RWPE2 (cell line): ENCODE results near the gene TRAF6.

Experiments
- ATAC-seq: fragments of 200-7000 bp; cut with Tn5 transposase; 3 replicates; pipeline ENCODE4 v1.9.1; 2021; ENCODE audit warnings: low read depth
- DNase-seq: peaks from one replicate; pipeline ENCODE4 v3.0.0-alpha.2; 2020; ENCODE audit warnings: low spot score
- H3K27ac ChIP-seq: fragments of 450-650 bp; 2 replicates; pipeline ENCODE4 v1.5.1; 2017; ENCODE audit warnings: mild to moderate bottlenecking; ENCODE audit not compliant: poor library complexity, severe bottlenecking
- H3K27me3 ChIP-seq: fragments of 250-450 bp; sonication (Bioruptor Pico); 2 replicates; pipeline ENCODE4 v1.5.1; 2021; ENCODE audit warnings: mild to moderate bottlenecking, moderate library complexity; ENCODE audit not compliant: insufficient read depth, poor library complexity, severe bottlenecking
- H3K36me3 ChIP-seq: fragments of 250-450 bp; sonication (Bioruptor Pico); 2 replicates; pipeline ENCODE4 v1.5.1; 2020; ENCODE audit warnings: low read depth, mild to moderate bottlenecking, moderate library complexity
- H3K4me1 ChIP-seq: fragments of 250-450 bp; sonication (Bioruptor Pico); 2 replicates; pipeline ENCODE4 v1.5.1; 2021; ENCODE audit warnings: mild to moderate bottlenecking, moderate library complexity; ENCODE audit not compliant: insufficient read depth, poor library complexity, severe bottlenecking
- H3K4me3 ChIP-seq: fragments of 250-450 bp; sonication (Bioruptor Pico); 2 replicates; pipeline ENCODE4 v1.5.1; 2021; ENCODE audit warnings: mild to moderate bottlenecking, moderate library complexity; ENCODE audit not compliant: severe bottlenecking
- H3K9me3 ChIP-seq: fragments of 250-450 bp; sonication (Bioruptor Pico); 2 replicates; pipeline ENCODE4 v1.5.1; 2021; ENCODE audit warnings: mild to moderate bottlenecking, moderate library complexity; ENCODE audit not compliant: severe bottlenecking
- TF ChIP-seq, protein P1 (sequence below): fragments of 450-650 bp; IDR thresholded peaks from one replicate; pipeline ENCODE4 v1.5.1; 2017; ENCODE audit warnings: mild to moderate bottlenecking, moderate library complexity; ENCODE audit not compliant: poor library complexity, severe bottlenecking

The TRAF6 gene

DNA sequence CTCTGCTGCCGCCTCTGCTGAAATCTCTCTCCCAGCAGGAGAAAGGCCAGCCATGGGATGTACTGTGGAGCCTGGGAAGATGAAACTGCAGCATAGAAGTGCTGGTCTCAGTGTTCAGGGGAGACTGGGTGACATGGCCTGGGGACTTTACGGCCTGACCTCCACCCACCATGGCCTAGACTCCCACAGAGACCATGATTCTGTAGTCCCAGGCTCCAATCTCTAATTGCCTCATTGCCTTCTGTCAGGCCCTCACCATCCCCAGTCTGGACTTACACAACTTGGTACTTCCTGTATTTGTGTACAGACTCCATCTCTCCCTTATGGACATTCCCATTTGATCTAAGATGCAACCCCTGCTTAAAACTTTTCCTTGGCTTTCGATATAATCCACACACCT is 43.1 kb downstream of the TRAF6 start:
- Histone ChIP-seq H3K27me3 (no peaks in the 10 kb centered on the region), H3K4me1 (no peaks in the 10 kb centered on the region), H3K27ac (no peak overlapping the region), H3K4me3 (no peak overlapping the region), H3K9me3 (no peaks in the 10 kb centered on the region), H3K36me3 (no peaks in the 10 kb centered on the region)
- ATAC-seq (no peak), DNase-seq (no peak)
- TF ChIP-seq, protein P1, sequence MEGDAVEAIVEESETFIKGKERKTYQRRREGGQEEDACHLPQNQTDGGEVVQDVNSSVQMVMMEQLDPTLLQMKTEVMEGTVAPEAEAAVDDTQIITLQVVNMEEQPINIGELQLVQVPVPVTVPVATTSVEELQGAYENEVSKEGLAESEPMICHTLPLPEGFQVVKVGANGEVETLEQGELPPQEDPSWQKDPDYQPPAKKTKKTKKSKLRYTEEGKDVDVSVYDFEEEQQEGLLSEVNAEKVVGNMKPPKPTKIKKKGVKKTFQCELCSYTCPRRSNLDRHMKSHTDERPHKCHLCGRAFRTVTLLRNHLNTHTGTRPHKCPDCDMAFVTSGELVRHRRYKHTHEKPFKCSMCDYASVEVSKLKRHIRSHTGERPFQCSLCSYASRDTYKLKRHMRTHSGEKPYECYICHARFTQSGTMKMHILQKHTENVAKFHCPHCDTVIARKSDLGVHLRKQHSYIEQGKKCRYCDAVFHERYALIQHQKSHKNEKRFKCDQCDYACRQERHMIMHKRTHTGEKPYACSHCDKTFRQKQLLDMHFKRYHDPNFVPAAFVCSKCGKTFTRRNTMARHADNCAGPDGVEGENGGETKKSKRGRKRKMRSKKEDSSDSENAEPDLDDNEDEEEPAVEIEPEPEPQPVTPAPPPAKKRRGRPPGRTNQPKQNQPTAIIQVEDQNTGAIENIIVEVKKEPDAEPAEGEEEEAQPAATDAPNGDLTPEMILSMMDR = no peak

DNA sequence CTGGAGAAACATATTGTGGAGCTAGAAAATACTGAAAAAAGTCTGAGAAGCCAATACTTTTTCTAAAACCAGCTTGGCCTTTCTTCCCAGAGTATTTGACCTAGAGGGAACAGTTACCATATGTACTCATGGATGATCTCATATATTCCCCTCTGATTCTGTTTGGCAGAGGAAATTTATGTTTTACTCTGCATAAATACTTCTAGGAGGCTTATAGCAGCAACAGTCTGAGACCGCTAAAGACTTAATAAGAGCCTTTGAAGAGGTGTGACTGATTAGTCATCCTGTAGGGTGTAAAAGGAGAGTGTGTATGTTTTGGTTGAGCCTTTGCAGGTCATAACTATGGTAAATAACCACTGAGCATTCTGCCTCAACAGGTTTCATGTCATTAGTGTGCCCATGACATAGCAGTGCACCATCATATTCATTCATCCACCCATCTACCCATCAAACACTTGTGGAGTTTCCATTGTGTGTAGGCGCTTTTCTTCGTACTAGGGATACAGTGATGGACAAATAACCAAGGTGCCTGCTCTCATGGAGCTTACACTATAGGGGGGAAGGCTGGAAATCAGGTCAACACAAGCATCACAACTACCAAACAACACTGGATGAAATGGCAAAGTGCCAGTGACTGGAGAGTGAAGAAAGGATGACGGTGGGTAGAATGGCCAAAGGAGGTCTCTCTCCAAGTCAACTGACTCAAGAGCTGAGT is 44.5 kb downstream of the TRAF6 start:
- Histone ChIP-seq H3K27me3 (no peaks in the 10 kb centered on the region), H3K36me3 (no peaks in the 10 kb centered on the region), H3K4me1 (no peaks in the 10 kb centered on the region), H3K9me3 (no peaks in the 10 kb centered on the region), H3K27ac (no peak overlapping the region), H3K4me3 (no peak overlapping the region)
- TF ChIP-seq, protein P1 = no peak
- ATAC-seq (no peak), DNase-seq (no peak)

DNA sequence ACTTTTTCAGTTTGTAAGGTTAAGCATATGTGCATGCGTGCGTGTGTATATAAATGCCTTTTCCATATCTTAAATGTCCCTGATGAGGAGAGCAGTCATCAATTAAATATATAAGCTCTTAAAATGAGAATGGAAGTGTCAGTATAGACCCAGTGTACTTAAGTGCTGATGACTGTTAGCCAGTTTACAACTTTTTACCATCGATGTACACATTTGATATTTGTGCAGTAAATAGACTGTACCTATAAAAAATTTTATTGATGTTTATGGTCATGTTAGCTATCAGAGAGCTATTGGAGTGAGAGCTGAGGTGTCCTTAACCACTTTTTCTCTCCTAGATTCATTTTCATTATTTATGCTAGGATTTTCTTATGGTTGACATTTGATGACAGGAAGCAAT is 45.4 kb downstream of the TRAF6 start:
- ATAC-seq (no peak), DNase-seq (no peak)
- no peak overlapping the region for H3K4me3 ChIP-seq
- TF ChIP-seq, protein P1 = no peak
- no peak overlapping the region for H3K27ac ChIP-seq
- H3K36me3 ChIP-seq = no peaks in the 10 kb centered on the region
- H3K27me3 ChIP-seq = no peaks in the 10 kb centered on the region
- no peaks in the 10 kb centered on the region for H3K4me1 ChIP-seq
- no peaks in the 10 kb centered on the region for H3K9me3 ChIP-seq

DNA sequence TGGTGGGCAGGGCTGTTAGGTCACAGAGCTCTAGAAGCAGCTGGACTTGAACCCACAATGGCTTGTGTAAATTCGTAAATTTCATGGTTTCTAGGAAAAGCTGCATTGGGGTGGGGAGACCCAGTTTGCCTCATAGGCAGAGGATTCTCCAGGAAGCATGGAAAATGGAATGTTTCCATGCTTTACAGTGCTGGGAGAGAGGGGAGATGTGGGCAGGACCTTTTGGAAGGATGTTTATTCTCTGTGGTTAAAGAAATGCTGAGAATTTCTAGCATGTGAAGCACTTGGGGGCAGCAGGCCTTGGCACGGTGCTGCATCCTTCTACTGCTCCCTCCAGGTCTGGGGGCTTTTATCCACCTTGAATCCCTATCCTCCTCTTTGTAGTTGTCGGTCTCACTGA is 46.3 kb downstream of the TRAF6 start:
- Histone ChIP-seq H3K9me3 (no peaks in the 10 kb centered on the region), H3K4me3 (no peak overlapping the region), H3K36me3 (no peaks in the 10 kb centered on the region), H3K4me1 (no peaks in the 10 kb centered on the region), H3K27ac (no peak overlapping the region), H3K27me3 (no peaks in the 10 kb centered on the region)
- TF ChIP-seq, protein P1 = no peak
- ATAC-seq = no peak
- no peak for DNase-seq

DNA sequence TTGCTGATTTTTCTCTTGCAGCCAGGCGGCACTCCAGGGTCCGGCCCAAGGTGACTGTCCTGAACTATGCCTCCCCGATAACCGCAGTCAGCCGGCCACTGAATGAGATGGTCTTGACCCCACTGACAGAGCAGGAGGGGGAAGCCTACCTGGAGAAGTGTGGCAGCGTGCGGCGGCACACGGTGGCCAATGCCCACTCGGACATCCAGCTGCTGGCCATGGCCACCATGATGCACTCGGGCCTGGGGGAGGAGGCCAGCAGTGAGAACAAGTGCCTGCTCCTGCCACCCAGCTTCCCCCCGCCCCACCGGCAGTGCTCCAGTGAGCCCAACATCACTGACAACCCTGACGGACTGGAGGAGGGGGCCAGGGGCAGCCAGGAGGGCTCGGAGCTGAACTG is 47.8 kb downstream of the TRAF6 start:
- Histone ChIP-seq H3K9me3 (no peaks in the 10 kb centered on the region), H3K4me3 (no peak overlapping the region), H3K27ac (no peak overlapping the region), H3K36me3 (no peaks in the 10 kb centered on the region; the same call in none of the 2 replicates), H3K27me3 (no peaks in the 10 kb centered on the region), H3K4me1 (no peaks in the 10 kb centered on the region)
- TF ChIP-seq, protein P1 = no peak
- no peak for ATAC-seq
- DNase-seq = no peak
